HG02981 (cell line): ENCODE data around the gene DYNC1LI1.
A peak's percentile ranks its signal among the peaks of the same experiment; 100 is the strongest.

ENCODE experiments used
- ATAC-seq: cut with Tn5 transposase; IDR thresholded peaks from one replicate; pipeline ENCODE4 v1.9.1; 2021; ENCODE audit warnings: mild to moderate bottlenecking, moderate library complexity; ENCODE audit not compliant: unreplicated experiment

DYNC1LI1 gene

DNA sequence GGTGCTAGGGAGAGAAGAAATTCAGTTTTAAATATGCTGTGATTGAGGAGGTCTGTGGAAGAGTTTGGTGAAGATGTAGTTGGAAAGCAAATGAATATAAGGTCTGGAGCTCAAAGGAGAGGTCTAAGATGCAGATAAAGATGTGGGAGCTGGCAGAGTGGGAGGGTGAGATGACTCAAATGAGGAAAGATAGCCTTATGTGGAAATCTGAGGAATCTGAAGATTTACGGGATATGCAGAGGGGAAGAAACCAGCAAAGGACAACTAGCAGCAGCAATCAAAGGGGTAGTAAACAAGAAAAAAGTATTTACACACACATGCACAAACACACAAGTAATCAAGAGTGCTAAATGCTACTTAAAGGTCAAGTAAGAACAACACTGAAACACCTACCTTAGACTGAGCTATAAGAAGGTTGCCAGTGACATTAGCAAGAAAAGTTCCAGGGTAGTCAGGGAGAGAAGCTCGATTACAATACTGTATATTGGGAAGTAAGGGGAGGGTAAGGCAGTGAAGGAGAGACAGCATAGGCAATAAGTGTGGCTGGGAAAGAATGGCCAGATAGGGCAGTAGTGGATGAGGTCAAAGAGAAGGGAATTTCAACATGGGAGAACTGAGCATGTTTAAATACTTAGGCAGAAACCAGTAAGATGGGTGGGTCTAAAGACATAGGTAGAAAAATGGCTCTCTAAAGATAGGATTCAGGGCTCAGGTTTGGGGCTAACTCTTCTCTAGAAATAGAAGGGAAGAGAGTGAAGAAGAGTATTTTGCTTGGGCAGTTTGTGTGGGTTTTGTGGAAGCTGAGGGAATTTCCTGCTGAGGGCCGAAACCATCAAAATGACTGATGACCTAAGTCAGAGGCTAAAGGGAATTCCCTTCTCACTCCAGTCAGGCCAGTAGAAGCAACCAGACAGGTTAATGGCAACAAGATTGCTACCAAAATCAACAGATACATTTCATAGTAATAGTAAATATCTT lies 76.9 kb downstream of the DYNC1LI1 start:
- peak; percentile 79 for ATAC-seq

DNA sequence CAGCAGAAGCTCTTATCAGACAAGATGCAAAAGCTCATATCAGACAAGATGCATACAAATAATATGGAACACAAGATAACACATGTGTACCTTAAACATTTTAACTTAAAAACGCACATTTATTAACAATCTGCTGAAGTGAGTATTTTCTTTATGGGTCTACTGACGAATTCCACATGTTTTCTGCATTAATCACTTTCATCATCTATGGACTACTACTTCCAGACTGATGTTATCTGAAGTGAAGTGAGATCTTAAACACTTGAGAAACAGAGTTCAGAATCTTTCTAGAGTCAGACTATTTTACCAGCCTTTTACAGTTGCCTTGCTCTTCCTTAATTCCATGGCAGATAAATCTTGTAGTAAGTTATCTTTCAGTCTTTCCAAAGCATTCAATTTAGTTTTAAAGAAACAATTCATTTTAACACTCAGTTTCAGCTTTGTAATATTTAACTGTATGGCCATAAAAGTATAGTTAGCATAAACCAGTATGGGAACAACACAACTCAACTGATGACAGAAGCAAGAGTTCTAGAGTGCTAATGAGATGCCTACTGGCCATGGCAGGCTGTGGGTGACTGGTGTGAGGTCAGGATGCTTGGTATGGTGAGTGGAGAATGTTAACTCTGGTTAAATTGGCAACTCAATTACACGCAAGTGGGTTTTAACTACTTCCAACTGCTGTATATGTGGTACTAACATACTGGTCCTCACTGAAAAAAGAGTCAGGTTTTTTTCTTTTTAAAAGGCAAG lies 77.8 kb downstream of the DYNC1LI1 start:
- ATAC-seq: no peak

DNA sequence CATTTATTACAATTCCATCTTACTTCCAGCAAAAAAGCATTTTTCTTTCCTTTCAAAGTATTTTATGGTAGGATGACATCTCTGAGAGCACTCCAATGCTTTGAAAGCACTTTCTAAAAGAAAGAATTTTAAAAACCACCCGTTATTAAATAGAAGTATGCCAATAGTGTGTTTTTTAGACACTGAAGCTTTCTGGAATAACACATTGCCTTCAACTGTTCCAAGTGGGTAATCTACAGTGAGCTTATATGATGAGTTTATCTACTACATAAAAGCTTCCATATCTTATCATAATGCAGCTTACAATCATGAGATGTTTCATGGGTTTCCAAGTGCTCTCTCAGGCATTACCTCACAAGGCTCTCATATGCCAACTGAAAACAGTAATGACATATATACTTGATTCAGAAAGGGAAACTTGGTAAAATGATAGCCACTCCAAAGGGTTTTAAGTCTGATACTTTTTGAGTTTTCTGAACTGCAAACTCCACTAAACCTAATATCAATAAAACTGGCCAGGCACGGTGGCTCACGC lies 82.1 kb downstream of the DYNC1LI1 start:
- no peak for ATAC-seq

DNA sequence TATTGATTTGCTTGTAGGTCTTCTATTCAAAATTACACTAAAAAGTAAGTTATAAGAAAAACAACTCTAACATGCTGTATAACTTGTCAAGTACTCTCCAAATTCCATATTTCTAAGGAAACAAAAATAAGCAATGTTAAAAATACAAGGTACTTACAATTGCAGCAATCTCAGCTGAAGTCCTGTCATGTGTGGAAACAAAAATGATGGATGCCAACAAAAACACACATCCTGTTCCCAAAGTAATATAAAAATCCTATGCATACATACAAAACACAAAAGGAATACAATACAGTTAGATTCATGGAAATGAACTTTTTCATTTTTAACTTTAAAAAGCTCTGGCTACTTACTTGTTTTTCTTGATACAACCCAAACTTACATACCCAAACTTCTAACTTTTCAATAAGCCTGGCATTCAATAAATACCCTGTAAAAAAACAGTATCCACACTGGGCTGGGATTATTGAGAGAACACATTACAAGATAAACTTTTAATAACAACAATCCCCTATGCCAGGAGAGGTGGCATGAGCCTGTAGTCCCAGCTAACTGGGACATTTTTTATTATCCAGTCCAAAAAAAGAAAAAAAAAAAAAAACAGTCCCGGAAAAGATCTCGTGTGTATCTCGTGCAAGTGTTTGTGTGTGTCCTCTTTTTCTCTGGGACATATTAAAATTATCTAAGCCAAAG lies 82.7 kb downstream of the DYNC1LI1 start:
- ATAC-seq: no peak

DNA sequence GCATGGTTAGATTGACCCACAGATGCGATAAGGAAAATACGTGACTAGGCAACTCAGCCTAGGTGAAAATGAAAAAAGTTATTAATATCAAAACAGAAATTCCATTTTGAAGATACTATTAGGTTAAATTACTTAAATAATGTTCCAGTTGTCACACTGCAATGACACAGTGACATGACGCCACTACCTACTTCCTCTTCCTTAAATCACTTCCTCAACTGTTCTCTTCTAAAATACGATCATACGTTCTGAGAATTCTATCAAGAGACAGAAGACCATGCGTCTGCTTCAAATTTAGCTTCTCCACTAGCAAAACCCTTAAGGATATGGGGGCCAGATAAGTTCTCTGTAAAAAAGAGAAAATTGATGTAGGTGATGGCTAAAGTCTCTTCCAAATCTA lies 86.2 kb downstream of the DYNC1LI1 start:
- ATAC-seq: no peak

DNA sequence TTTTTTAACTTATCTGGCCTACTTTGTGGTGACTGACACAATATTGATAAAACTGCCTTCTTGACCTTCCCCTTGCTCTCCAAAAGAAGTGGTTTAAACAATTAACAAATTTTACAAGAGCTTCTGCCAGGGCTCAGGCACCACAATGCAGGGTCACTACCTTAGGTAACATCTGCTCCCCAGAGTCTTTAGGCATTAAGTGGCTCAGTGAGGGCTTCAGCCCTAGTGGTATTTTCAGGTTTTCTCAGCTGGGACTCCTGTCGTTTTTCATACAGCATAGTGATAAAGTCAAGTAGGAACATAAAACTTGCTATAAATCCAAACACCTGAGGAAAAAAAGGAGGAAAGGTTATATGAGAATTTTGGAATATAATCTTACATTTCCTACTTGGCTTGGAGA lies 86.9 kb downstream of the DYNC1LI1 start:
- no peak for ATAC-seq

DNA sequence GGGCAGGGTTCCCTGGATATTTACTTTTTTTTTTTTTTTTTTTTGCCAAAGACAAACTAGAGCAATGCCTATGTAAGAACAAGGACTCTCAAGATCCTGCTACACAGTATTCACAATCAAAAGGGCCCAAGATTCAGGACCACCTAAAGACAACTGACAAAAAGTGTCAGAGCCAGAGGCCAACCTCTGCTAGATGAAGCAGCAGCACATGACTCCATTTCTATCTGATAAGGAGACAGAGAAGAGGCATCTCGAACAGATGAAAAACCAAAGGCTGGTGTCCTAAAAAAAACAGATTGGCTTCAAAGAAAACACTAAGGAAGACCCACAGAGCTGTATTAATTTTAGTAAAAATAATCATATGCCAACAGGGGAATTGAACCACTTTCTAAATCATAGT lies 88.0 kb downstream of the DYNC1LI1 start:
- ATAC-seq: no peak

DNA sequence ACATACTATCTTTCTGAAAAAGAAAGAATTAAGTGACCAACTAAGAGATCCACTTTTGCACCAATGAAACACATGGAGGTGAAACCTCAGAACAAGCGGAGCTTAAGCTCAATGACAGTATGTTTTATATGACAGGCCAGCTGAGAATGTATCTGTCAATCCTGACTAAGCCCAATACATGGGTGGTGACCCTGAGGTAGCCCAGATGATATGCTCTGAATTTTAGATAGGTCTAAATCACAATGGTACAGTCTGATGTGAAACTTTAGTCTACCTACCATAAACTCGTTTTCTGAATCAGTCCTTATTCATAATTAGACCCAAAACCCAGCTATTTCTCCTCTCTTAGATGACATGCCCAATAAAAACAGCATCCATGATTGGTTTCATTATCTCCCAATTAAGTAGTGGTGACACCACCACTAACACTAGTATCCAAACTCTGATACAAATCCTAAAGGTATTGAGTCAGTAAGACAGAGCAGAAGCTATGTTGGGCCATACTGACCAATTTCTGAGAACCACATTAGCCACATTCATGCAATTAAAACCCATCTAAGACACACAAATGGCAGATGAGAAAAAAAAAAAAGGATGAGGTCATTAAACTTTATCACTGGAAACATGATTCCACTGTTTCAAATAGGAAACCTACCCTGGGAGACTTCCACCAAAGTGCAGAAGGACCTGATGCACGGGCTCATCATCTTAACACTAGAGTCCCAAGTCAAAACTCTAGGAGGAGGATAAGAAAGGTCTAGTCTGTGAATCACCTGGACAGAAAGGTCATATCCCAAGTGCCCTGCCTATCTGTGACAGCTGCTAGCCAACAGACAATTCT lies 88.6 kb downstream of the DYNC1LI1 start:
- no peak for ATAC-seq

DNA sequence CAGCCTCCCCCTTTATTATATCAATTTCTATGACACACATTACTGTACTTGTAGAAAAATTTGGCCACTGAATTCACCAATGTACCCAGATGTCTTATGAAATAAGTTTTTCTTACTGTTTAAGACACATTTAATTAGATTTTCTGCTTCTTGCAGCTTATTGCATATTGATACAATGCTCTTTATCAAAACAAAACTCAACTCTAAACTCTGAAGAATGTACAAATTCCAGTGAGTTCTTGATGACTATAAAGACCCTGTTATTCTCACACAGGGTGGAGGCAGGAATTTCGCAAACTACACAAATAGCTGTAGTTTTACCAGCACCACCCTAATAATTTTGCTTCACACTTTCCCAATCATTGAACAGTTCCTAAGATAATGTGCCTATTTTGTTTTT lies 90.1 kb downstream of the DYNC1LI1 start:
- ATAC-seq: no peak
